Bone marrow (tissue), 2 donors: Measurements from ENCODE around the gene SLC9A4.
A peak's percentile ranks its signal among the peaks of the same experiment; 100 is the strongest.

ENCODE experiments used
- DNase-seq, 2 donors: peaks; one replicate each; lab custom pipeline; 2025; lab: John Stamatoyannopoulos, UW

SLC9A4 gene

GRCh38 chr2:102498414-102498813, 25.4 kb downstream of the SLC9A4 start:
- DNase-seq, result no peak

DNA sequence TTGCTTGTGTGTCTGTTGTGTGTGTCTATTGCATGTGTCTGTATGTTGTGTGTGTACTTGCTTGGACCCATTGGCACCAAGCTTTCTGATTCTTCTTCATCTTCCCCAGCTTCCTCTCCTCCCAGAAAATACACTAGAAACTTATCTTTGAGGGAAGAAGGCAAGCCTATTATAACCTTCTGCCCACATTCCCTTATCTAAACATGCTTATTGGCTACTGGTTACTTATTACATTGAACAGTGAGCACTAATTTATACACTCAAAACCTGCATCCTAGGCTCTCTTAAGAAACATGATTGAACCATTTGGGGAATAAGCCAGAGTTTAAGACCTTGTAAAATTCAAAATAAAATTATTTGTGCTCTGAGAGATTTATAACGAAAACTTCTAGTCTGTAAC, 26.5 kb downstream of the SLC9A4 start:
- DNase-seq, result no peak

DNA sequence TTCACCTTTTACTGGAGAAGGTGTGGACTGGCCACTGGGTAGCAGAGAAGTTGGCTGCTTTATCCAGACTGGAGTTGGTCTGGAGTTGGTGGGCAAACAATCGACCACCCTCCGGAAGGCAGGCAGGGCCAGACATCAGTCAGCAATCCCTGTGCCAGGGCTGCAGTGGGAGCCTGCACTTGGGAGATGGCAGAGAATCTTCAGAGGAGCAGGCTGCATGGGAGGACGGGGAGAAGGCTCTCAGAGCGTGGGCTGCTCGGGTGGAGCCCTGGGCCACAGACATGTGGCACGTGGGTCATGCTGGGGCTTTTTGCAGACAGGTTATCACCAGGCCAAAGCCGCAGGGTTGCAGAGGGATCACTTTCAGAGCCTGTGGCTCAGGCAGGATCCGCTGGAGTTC, 29.6 kb downstream of the SLC9A4 start:
- no peak for DNase-seq

DNA sequence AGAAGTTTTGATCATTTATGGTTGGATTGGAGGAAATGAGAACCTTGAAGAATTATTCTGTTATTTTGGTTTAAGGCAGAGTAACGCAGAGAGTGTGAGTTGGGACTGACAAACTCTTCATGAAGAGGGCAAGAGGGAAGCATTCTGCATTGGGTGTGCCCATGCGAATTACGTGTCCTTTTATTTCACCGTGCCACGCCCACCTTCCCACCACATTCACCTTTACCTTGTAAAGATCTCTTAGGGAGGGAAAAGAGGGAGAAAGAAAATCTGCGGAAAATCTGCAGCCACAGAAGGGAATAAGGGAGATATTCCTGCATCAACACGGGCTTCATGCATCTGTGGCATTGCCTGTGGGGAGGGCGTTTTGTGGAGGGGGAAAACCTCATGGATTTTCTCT, 31.8 kb downstream of the SLC9A4 start:
- no peak for DNase-seq

GRCh38 chr2:102505290-102505689, 32.3 kb downstream of the SLC9A4 start:
- DNase-seq, result no peak

DNA sequence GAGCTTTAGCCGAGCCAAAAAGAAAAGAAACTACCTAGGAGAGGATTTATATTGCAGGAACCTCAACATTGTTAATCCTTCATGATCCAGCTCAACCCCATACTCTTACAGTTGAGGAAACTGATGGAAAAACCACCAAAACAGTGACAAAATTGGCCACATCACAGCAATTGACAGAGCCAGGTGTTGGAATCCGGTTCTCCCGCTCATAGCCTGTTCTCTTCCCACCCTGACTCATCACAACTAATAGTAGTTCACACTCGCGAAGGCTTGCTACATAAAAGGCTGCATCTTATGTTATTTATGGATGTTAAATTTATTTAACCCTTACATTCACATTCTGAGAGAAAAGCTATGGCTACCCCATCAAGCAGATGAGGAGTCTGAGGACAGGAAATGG, 33.7 kb downstream of the SLC9A4 start:
- no peak for DNase-seq

- DNase-seq, result no peak
Observed at GRCh38 chr2:102508863-102509262, 35.8 kb downstream of the SLC9A4 start.

- DNase-seq, result no peak
Observed at GRCh38 chr2:102509749-102510148, 36.7 kb downstream of the SLC9A4 start.

- no peak for DNase-seq
Observed at GRCh38 chr2:102510791-102511575, 38.0 kb downstream of the SLC9A4 start.

- DNase-seq, result no peak
Observed at GRCh38 chr2:102512161-102512560, 39.1 kb downstream of the SLC9A4 start.

GRCh38 chr2:102513355-102513939, 40.4 kb downstream of the SLC9A4 start:
- no peak for DNase-seq

- no peak for DNase-seq
Observed at GRCh38 chr2:102514061-102514785, 41.2 kb downstream of the SLC9A4 start.

GRCh38 chr2:102515851-102516250, 42.8 kb downstream of the SLC9A4 start:
- DNase-seq, result no peak

- no peak for DNase-seq
Observed at GRCh38 chr2:102518170-102518569, 45.1 kb downstream of the SLC9A4 start.

DNA sequence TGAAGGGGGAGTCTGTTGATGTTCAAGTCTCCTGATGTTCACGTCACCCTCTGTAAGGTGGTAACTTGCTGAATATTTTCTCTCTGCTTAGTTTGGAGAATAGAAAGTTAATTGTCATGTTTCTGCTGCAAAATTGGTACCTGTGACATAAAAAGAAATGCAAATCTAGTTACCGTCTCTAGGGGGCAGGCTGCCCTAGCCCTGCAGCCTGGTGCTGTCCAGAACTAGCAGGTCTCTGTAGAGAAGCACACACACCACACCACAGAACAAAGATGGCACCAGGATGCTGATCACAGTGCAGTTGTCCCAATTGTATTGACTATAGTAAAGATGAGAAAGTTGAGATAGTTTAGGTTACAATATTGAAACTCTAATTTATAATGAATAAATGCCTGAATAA, 47.0 kb downstream of the SLC9A4 start:
- peak in 1 of 2 donors; percentile 4 for DNase-seq

- no peak for DNase-seq
Observed at GRCh38 chr2:102520801-102521200, 47.8 kb downstream of the SLC9A4 start.

GRCh38 chr2:102522162-102522561, 49.1 kb downstream of the SLC9A4 start:
- no peak for DNase-seq

- DNase-seq, result no peak
Observed at GRCh38 chr2:102522890-102523289, 49.9 kb downstream of the SLC9A4 start.

DNA sequence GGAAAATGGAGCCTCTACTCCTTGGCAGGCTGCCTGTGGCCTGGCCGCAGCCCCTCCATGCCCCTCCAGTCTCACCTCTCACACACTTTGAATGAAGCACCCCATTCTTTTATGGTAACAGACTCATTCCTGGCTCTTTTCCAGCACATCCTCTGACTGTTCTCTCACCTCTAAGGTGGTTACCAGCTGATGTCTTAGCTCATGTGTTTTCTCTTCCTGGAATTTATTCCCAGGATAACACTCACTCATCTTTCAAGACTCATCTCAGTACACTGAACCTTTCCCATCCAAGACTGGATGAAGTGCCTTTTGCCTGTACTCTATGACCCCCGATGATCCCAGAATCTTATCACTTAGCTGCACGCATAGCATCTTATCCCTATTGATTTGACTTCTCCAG, 50.6 kb downstream of the SLC9A4 start:
- DNase-seq, result no peak

GRCh38 chr2:102527086-102527485, 54.1 kb downstream of the SLC9A4 start:
- DNase-seq, result no peak

- DNase-seq, result no peak
Observed at GRCh38 chr2:102538491-102538890, 65.5 kb downstream of the SLC9A4 start.

- no peak for DNase-seq
Observed at GRCh38 chr2:102540882-102541281, 67.9 kb downstream of the SLC9A4 start.

DNA sequence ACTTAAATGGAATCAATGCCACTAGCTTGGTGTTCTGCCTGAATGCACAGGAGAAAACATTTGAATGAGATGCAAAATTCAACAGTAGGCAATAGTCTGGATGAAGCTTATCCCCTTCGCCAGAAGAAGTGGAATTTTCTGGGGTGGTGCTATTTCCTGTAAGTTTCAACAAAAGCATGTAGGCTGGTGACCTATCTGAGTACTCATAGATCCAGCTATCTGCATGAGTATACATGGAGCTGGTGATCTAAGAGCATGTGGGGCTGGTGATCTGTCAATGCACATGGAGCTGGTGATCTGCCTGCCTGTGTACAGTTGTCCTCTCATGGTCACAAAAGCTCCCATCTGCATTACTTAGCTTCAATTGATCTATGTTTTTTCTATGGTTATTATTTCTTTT, 71.2 kb downstream of the SLC9A4 start:
- no peak for DNase-seq
